GM21360 (cell line): ENCODE data around the gene PPP6R2.
"Not testable (repeated sequence)": the region's sequence is repeated elsewhere in the genome, so short reads cannot be mapped to it uniquely, and the experiment has no call there.

Experiments
- ATAC-seq: cut with Tn5 transposase; IDR thresholded peaks from one replicate; pipeline ENCODE4 v1.9.1; 2021; ENCODE audit warnings: mild to moderate bottlenecking, moderate library complexity; ENCODE audit not compliant: unreplicated experiment

The PPP6R2 gene

GRCh38 chr22:50339945-50340879 is 2.9 kb upstream of the PPP6R2 start:
- no peak for ATAC-seq

GRCh38 chr22:50341977-50342650 is 1.0 kb upstream of the PPP6R2 start:
- peak; percentile 41 for ATAC-seq

GRCh38 chr22:50343541-50343935 is 411 bp downstream of the PPP6R2 start:
- ATAC-seq, result no peak

- ATAC-seq, result no peak
Observed at GRCh38 chr22:50346470-50346869, 3.3 kb downstream of the PPP6R2 start.

- ATAC-seq, result no peak
Observed at GRCh38 chr22:50347157-50347556, 4.0 kb downstream of the PPP6R2 start.

- no peak for ATAC-seq
Observed at GRCh38 chr22:50348058-50348457, 4.9 kb downstream of the PPP6R2 start.

- ATAC-seq, result no peak
Observed at GRCh38 chr22:50356186-50356585, 13.1 kb downstream of the PPP6R2 start.

GRCh38 chr22:50357222-50357621 is 14.1 kb downstream of the PPP6R2 start:
- no peak for ATAC-seq

- no peak for ATAC-seq
Observed at GRCh38 chr22:50357756-50358155, 14.6 kb downstream of the PPP6R2 start.

- ATAC-seq, result no peak
Observed at GRCh38 chr22:50360578-50360977, 17.5 kb downstream of the PPP6R2 start.

GRCh38 chr22:50361222-50361621 is 18.1 kb downstream of the PPP6R2 start:
- ATAC-seq, result no peak

GRCh38 chr22:50361688-50362087 is 18.6 kb downstream of the PPP6R2 start:
- ATAC-seq, result no peak

- ATAC-seq, result no peak
Observed at GRCh38 chr22:50363166-50363802, 20.2 kb downstream of the PPP6R2 start.

- ATAC-seq, result not testable (repeated sequence)
Observed at GRCh38 chr22:50363803-50364194, 20.7 kb downstream of the PPP6R2 start.

GRCh38 chr22:50367778-50368500 is 24.8 kb downstream of the PPP6R2 start:
- no peak for ATAC-seq

GRCh38 chr22:50371101-50371648 is 28.0 kb downstream of the PPP6R2 start:
- ATAC-seq, result no peak

GRCh38 chr22:50376085-50376651 is 33.0 kb downstream of the PPP6R2 start:
- ATAC-seq, result no peak

- not testable (repeated sequence) for ATAC-seq
Observed at GRCh38 chr22:50381021-50381555, 38.0 kb downstream of the PPP6R2 start.

GRCh38 chr22:50396751-50397370 is 53.7 kb downstream of the PPP6R2 start:
- no peak for ATAC-seq
